ENCODE data around the gene DOLPP1.

Gene DOLPP1

GRCh38 chr9:129136446-129137035, 55.6 kb downstream of the DOLPP1 start:
- in situ Hi-C loops (cut with MboI; ENCODE audit: low sequenced_read_pairs) = loop anchor here (10.0 to 25.0 kb wide), 2 partner anchors 478 to 651 kb away; no protein-coding TSS in a partner anchor

GRCh38 chr9:129137292-129138143, 56.6 kb downstream of the DOLPP1 start:
- in situ Hi-C loops (cut with MboI; ENCODE audit: low sequenced_read_pairs) = loop anchor here (10.0 to 25.0 kb wide), 2 partner anchors 477 to 650 kb away; no protein-coding TSS in a partner anchor

- in situ Hi-C loops (cut with MboI; ENCODE audit: low sequenced_read_pairs) = loop anchor here (10.0 to 25.0 kb wide), 2 partner anchors 477 to 649 kb away; no protein-coding TSS in a partner anchor
Observed at GRCh38 chr9:129138144-129138462, 57.2 kb downstream of the DOLPP1 start.

GRCh38 chr9:129138476-129139232, 57.7 kb downstream of the DOLPP1 start:
- in situ Hi-C loops (cut with MboI; ENCODE audit: low sequenced_read_pairs) = loop anchor here (10.0 to 25.0 kb wide), 2 partner anchors 476 to 649 kb away; no protein-coding TSS in a partner anchor

- in situ Hi-C loops (cut with MboI; ENCODE audit: low sequenced_read_pairs) = loop anchor here (10.0 to 25.0 kb wide), 2 partner anchors 475 to 648 kb away; no protein-coding TSS in a partner anchor
Observed at GRCh38 chr9:129139233-129139992, 58.5 kb downstream of the DOLPP1 start.

GRCh38 chr9:129139993-129140396, 59.1 kb downstream of the DOLPP1 start:
- in situ Hi-C loops (cut with MboI; ENCODE audit: low sequenced_read_pairs) = loop anchor here (10.0 to 25.0 kb wide), 2 partner anchors 475 to 647 kb away; no protein-coding TSS in a partner anchor
